Prostate gland (tissue), 2 donors: Measurements from ENCODE around the gene RNF123. TPM values are rescaled to one million over a fixed set of nuclear protein-coding genes. Genes with fewer than 3 reads are reported as not detected.

Source experiments
- DNase-seq: peaks from one replicate; pipeline ENCODE4 v3.0.0-alpha.2; 2019; ENCODE audit warnings: low spot score
- H3K27ac ChIP-seq, 2 donors: fragments of 200-600 bp; sonication (generic); 2 replicates each; pipeline ENCODE4 v1.5.1; 2017 to 2019
- H3K27me3 ChIP-seq: fragments of 200-600 bp; sonication (generic); replicated peaks from 2 replicates; pipeline ENCODE4 v1.5.1; 2019; ENCODE audit not compliant: insufficient read depth
- H3K36me3 ChIP-seq, 2 donors: fragments of 200-600 bp; sonication (generic); 1 replicate in 1 of 2; 2 replicates in 1 of 2; pipeline versions ENCODE4 v1.5.1 to v1.8.1; 2017 to 2019
- H3K4me1 ChIP-seq: fragments of 200-600 bp; sonication (generic); replicated peaks from 2 replicates; pipeline ENCODE4 v1.5.1; 2019
- H3K4me3 ChIP-seq, 2 donors: fragments of 200-600 bp; sonication (generic); 2 replicates each; pipeline ENCODE4 v1.5.1; 2017 to 2019
- H3K9me3 ChIP-seq: fragments of 200-600 bp; sonication (generic); 2 replicates; pipeline ENCODE4 v1.5.1; 2017
- POLR2A ChIP-seq: fragments of 450-650 bp; IDR thresholded peaks from one replicate; pipeline ENCODE4 v1.6.1; 2016; ENCODE audit warnings: antibody characterized with exemption, mild to moderate bottlenecking
- POLR2AphosphoS5 ChIP-seq: sonication (generic); formaldehyde crosslinking; IDR thresholded peaks from one replicate; pipeline ENCODE4 v1.6.1; 2017; ENCODE audit warnings: antibody characterized with exemption
- WGBS: methylation state at CpG from one replicate; pipeline ENCODE4 v1.1.5; 2018; 5-methylcytosine and 5-hydroxymethylcytosine counted together
- intact Hi-C: fragments of 100-400 bp; cut with DNase I; formaldehyde crosslinking; loops from one replicate; pipeline ENCODE4 v1.14.2; 2022
- total RNA-seq, 2 donors: library from RNA; depleted of rRNA; stranded (reverse); fragments of >200 nt; gene quantifications; one replicate each; pipeline ENCODE4 v1.1.0, GENCODE V29; 2016
- TF ChIP-seq, protein P1 (sequence below), 4 experiments: fragments of 200-600 bp in 2 of 4; fragments of 450-650 bp in 2 of 4; sonication (generic) in 2 of 4; IDR thresholded peaks; 1 replicate in 3 of 4; 2 replicates in 1 of 4; pipeline ENCODE4 v1.5.1; 2016 to 2019; ENCODE audit warnings: antibody characterized with exemption in 4 of 4, mild to moderate bottlenecking in 2 of 4, moderate library complexity in 2 of 4

Gene RNF123
- total RNA-seq, 2 donors from 2014 or later, result 24.9 to 58.3 TPM

DNA sequence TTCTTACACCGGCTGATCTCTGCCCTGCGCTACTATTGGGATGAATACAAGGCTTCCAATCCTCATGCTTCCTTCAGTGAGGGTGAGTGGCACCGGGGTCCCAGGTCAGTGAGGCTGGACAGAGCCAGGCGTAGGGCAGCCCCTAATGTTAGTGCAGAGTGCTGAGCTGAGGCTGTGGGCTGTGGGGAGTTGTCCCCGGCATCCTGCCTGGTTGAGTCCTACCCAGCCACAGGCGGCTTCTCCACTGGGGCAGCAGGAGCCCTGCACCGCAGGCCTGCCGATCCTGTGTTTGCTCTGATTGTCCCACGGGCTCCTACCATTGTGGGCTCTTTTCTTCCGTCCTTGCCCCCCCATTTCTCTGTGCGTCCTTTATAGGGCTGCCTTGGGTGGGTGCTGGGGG, 13.3 kb downstream of the RNF123 start:
- no peak for DNase-seq
- WGBS, result 89% methylated on average over 11 of the region's 11 CpGs
- H3K9me3 ChIP-seq, result no peaks in the 10 kb centered on the region
- H3K4me1 ChIP-seq, result no peaks in the 10 kb centered on the region
- peaks cover 3 to 4% of the 10 kb centered on the region in 2 donors for H3K36me3 ChIP-seq
- no peak overlapping the region for H3K4me3 ChIP-seq
- no peaks in the 10 kb centered on the region for H3K27me3 ChIP-seq
- no peak for TF ChIP-seq POLR2A
- TF ChIP-seq, protein P1, sequence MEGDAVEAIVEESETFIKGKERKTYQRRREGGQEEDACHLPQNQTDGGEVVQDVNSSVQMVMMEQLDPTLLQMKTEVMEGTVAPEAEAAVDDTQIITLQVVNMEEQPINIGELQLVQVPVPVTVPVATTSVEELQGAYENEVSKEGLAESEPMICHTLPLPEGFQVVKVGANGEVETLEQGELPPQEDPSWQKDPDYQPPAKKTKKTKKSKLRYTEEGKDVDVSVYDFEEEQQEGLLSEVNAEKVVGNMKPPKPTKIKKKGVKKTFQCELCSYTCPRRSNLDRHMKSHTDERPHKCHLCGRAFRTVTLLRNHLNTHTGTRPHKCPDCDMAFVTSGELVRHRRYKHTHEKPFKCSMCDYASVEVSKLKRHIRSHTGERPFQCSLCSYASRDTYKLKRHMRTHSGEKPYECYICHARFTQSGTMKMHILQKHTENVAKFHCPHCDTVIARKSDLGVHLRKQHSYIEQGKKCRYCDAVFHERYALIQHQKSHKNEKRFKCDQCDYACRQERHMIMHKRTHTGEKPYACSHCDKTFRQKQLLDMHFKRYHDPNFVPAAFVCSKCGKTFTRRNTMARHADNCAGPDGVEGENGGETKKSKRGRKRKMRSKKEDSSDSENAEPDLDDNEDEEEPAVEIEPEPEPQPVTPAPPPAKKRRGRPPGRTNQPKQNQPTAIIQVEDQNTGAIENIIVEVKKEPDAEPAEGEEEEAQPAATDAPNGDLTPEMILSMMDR (IDR thresholded peaks at IDR 0.05), result no peak
- TF ChIP-seq POLR2AphosphoS5, result no peak
- intact Hi-C loops, result loop anchor here (5.0 kb wide), 2 partner anchors 140 to 205 kb away; no protein-coding TSS in a partner anchor
- no peak overlapping the region for H3K27ac ChIP-seq

DNA sequence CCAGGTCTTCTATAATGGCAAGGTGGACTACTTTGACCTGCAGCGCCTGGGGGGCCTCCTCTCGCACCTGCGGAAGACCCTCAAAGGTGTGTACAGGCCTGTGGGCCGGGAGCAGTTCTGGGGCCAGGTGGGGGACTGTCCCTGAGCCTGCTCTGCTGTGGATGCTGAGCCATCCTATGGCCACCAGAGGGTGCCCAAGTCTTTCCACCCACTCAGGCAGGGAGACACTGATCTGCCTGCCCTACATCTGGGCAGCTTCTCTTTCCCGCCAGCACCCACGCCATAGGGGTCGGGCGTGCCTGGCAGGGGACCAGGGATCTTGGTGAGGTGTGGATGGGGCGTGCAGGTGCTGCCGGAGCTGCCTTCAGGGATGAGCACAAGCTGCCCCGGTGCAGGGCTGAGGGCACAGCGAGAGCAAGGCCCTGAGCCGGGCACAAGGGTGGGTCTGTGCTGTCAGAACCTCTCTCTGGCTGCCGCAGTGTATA, 14.1 kb downstream of the RNF123 start:
- WGBS, result 49% methylated on average over 14 of the region's 14 CpGs
- Histone ChIP-seq H3K4me1 (no peaks in the 10 kb centered on the region), H3K27ac (no peak overlapping the region), H3K27me3 (no peaks in the 10 kb centered on the region), H3K9me3 (no peaks in the 10 kb centered on the region), H3K36me3 (peaks cover 0 to 4% of the 10 kb centered on the region in 2 donors), H3K4me3 (no peak overlapping the region)
- no peak for DNase-seq
- TF ChIP-seq, protein P1 (IDR thresholded peaks at IDR 0.05), result peak; percentile 52 to 88 (median 67)
- TF ChIP-seq POLR2AphosphoS5, result no peak
- intact Hi-C loops, result loop anchor here (5.0 kb wide), 2 partner anchors 139 to 204 kb away; no protein-coding TSS in a partner anchor

DNA sequence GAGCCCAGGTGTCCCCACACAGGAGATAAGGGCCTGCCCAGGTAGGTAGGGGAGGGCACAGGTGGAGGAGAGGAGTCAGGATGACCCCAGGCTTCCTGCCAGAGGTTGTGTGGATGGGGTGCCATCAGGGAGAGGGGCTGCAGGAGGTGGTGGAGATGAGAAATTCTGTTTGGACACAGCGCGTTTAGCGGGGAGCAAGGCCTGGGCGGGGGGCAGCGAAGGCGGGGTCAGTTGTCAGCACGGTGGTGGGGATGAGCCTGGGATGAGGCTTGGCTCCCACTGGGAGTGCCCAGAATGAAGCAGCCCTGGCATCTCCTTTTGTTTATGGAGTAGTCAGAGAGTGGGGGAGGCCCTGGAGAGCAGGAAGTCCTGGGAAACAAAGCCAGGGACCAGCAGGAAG, 14.6 kb downstream of the RNF123 start:
- H3K4me3 ChIP-seq, result no peak overlapping the region
- no peaks in the 10 kb centered on the region for H3K27me3 ChIP-seq
- no peaks in the 10 kb centered on the region for H3K4me1 ChIP-seq
- TF ChIP-seq, protein P1 (IDR thresholded peaks at IDR 0.05), result no peak
- TF ChIP-seq POLR2A (no peak), POLR2AphosphoS5 (no peak)
- H3K27ac ChIP-seq, result no peak overlapping the region
- no peaks in the 10 kb centered on the region for H3K9me3 ChIP-seq
- H3K36me3 ChIP-seq, result peaks cover 0 to 4% of the 10 kb centered on the region in 2 donors
- intact Hi-C loops, result loop anchor here (5.0 kb wide), 2 partner anchors 138 to 203 kb away; no protein-coding TSS in a partner anchor
- WGBS, result 89% methylated on average over 7 of the region's 7 CpGs
- DNase-seq, result no peak

DNA sequence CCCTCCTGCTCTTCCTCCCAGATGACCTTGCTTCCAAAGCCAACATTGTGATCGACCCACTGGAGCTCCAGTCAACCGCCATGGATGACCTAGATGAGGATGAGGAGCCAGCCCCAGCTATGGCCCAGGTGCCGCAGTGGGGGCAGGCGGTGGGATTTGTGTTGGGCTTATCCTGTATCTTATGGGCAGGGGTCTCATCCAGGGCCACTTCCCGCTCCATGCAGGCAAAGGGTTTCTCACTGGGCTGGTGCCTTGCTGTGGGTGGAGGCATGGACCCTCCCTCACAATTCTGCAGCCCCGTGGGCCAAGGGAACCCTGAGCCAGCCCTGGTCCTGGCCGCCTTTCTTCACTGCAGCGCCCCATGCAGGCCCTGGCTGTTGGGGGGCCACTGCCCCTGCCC, 15.3 kb downstream of the RNF123 start:
- WGBS, result 89% methylated on average over 8 of the region's 8 CpGs
- intact Hi-C loops, result loop anchor here (5.0 kb wide), 2 partner anchors 138 to 203 kb away; no protein-coding TSS in a partner anchor
- DNase-seq, result no peak
- H3K27me3 ChIP-seq, result no peaks in the 10 kb centered on the region
- peaks cover 0 to 4% of the 10 kb centered on the region in 2 donors for H3K36me3 ChIP-seq
- TF ChIP-seq POLR2AphosphoS5 (no peak), POLR2A (no peak)
- TF ChIP-seq, protein P1 (IDR thresholded peaks at IDR 0.05), result no peak
- H3K4me1 ChIP-seq, result no peaks in the 10 kb centered on the region
- no peak overlapping the region for H3K27ac ChIP-seq
- no peak overlapping the region for H3K4me3 ChIP-seq
- H3K9me3 ChIP-seq, result no peaks in the 10 kb centered on the region

DNA sequence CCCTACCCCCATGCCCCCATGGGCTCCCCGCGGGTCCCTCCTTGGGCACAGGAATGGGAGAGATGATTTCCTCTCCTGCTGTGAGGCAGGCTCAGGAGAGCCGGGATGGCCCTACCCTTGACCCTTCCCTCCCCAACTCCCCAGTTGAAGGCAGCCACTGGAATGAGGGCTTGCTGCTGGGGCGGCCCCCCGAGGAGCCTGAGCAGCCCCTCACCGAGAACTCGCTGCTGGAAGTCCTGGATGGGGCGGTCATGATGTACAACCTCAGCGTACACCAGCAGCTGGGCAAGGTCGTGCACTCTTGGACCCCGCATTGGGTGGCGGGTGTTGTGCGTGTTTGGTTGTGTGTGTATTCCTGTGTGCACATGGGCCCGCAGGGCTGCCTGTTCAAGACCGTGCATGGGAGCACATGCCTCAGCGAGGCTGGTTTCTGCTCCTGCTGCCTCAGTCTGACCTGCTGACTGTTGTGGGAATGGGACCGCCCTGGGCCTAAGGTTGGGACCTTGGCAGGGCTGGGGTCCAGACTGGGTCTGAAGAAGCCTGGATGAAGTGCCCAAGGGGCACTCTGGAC, 16.1 kb downstream of the RNF123 start:
- Histone ChIP-seq H3K4me3 (no peak overlapping the region), H3K4me1 (no peaks in the 10 kb centered on the region), H3K36me3 (peaks cover 0 to 4% of the 10 kb centered on the region in 2 donors), H3K9me3 (no peaks in the 10 kb centered on the region), H3K27me3 (no peaks in the 10 kb centered on the region), H3K27ac (no peak overlapping the region)
- TF ChIP-seq, protein P1 (IDR thresholded peaks at IDR 0.05), result no peak
- no peak for TF ChIP-seq POLR2AphosphoS5
- TF ChIP-seq POLR2A, result no peak
- intact Hi-C loops, result no loop called here
- WGBS, result 97% methylated on average over 14 of the region's 17 CpGs
- no peak for DNase-seq
